ENCODE measurements around the gene TRERF1. TPM values are rescaled to one million over a fixed set of nuclear protein-coding genes. Genes with fewer than 3 reads are reported as not detected.

The TRERF1 gene
- total RNA-seq, 8 experiments from 2014 or later: 3.5 to 21.2 (median 5.2) TPM

DNA sequence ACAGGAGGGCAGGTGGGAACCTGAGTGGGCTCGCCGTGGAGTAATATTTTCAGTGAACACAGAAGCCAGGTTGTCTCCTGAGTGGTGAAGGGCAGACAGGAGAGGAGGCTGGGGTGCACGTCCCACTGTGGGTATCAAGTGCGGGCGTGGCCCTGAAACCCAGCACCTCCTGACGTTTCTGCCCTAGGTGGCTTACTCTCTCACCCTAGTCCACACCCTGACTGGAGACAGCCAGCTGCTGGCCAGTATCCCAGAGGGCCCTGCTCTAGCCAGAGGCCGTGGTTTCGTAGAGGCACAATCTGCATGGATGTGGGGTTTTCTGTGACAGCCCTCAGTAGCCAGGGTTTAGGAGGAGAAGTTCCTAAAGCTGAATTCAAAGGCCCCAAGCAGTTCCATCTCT lies 86.7 kb downstream of the TRERF1 start:
- H3K27ac ChIP-seq: no peak overlapping the region
- 40 to 100% (median 86%) methylated on average over 1 to 4 of the region's 8 CpGs; no CpG with 5 or more reads in 4 of the 10 experiments for WGBS, 10 experiments
- in situ Hi-C loops (cut with MboI; ENCODE audit: low pct_unique_long_range_greater_than_20kb in 2 of 9, low sequenced_read_pairs in 9 of 9, unreplicated experiment in 9 of 9): no loop called here
- ATAC-seq (replicated peaks in 6 of 8): peak in 3 of 8 experiments; percentile 72 to 86 (median 78)
- H3K4me1 ChIP-seq (replicated peaks in 1 of 2): no peaks in the 10 kb centered on the region
- H3K4me3 ChIP-seq: no peak overlapping the region

DNA sequence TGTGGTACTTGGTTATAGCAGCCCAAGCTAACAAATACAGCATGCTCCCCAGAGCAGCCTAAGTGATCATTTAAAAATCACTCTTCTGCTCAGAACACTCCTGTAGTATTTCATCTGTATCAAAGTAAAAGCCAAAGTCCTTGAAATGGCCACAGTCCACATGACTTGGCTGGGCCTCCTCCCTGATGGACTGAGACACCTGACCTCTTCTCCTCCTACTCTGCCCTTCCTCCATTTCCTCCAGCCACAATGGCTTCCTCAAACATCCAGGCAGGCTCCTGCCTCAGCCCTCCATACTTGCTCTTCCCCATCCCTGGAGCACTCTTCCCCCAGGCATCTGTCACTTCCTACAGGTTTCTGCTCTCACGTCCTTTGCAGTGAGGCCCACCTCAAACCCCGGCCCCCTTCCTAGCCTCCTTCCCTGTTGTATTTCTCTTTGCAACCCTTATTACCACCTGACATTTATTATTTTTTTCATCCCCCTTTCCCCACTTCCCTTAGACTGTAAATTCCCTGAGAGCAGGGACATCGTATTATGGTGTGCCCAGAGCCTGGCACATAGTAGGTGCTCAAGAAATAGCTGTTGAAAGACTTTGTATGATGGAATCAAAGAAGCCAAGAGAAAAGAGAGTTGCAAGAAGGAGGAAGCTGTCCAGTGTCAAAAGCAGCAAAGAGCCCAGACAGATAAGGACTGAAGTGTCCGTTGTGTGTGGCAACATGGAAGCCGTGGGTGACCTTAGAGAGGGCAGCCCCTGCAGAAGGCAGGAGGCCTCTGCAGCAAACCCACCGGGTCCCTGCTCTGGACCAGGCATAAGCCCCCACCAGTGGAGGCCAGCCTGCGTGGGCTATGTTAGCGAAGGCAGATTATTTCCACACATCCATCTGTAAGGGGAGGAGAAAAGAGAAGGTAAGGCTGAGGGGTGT lies 87.5 kb downstream of the TRERF1 start:
- 90 to 100% (median 100%) methylated on average over 1 to 7 of the region's 8 CpGs; no CpG with 5 or more reads in 2 of the 10 experiments for WGBS, 10 experiments
- in situ Hi-C loops (cut with MboI; ENCODE audit: low pct_unique_long_range_greater_than_20kb in 2 of 9, low sequenced_read_pairs in 9 of 9, unreplicated experiment in 9 of 9): no loop called here
- no peak for ATAC-seq (replicated peaks in 6 of 8)
- Histone ChIP-seq H3K4me1 (replicated peaks in 1 of 2) (no peaks in the 10 kb centered on the region), H3K27ac (no peak overlapping the region), H3K4me3 (no peak overlapping the region)

DNA sequence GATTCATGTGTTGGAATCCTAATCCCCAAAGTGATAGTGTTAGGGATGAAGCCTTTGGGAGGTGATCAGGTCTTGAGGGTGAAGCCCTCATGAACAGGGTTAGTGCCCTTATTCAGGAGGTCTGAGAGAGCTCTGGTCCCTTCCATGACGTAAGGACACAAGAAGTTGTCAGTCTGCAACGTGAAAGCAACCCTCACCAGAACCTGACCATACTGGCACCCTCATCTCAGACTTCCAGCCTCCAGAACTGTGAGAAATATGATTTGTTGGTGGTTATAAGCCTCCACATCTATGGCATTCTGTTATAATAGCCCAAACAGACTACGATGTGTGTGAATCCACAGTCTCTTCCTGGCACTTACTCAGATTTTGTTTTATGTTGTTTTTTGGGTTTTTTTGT lies 90.7 kb downstream of the TRERF1 start:
- WGBS, 10 experiments: 80 to 100% (median 93%) methylated on average over 1 to 3 of the region's 3 CpGs; no CpG with 5 or more reads in 2 of the 10 experiments
- H3K4me3 ChIP-seq: no peak overlapping the region
- H3K27ac ChIP-seq: no peak overlapping the region
- H3K4me1 ChIP-seq (replicated peaks in 1 of 2): no peaks in the 10 kb centered on the region
- in situ Hi-C loops (cut with MboI; ENCODE audit: low pct_unique_long_range_greater_than_20kb in 2 of 9, low sequenced_read_pairs in 9 of 9, unreplicated experiment in 9 of 9): no loop called here
- ATAC-seq (replicated peaks in 6 of 8): no peak

DNA sequence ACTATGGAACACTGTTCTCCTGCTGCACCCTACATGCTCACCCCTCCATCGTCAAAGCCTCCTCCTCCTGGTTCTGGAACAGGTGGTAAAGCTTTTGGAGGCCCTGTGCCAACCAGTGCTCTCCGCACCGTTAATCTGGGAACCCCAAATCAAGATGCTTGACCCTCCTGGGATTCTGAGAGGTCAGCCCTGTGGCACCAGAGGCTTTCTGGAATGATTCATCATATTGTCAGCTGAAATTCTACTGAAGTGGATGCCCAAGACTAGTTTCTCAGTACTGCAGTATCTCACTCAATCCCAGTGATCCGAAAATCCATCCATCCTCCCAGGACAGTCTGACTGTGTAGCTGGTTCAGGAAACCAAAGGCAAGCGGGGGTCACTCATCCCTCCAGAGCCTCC lies 92.7 kb downstream of the TRERF1 start:
- in situ Hi-C loops (cut with MboI; ENCODE audit: low pct_unique_long_range_greater_than_20kb in 2 of 9, low sequenced_read_pairs in 9 of 9, unreplicated experiment in 9 of 9): no loop called here
- no peaks in the 10 kb centered on the region for H3K4me1 ChIP-seq (replicated peaks in 1 of 2)
- no peak for ATAC-seq (replicated peaks in 6 of 8)
- H3K4me3 ChIP-seq: no peak overlapping the region
- H3K27ac ChIP-seq: no peak overlapping the region
- WGBS, 10 experiments: 90 to 100% (median 97%) methylated on average over 2 to 3 of the region's 5 CpGs; no CpG with 5 or more reads in 7 of the 10 experiments

DNA sequence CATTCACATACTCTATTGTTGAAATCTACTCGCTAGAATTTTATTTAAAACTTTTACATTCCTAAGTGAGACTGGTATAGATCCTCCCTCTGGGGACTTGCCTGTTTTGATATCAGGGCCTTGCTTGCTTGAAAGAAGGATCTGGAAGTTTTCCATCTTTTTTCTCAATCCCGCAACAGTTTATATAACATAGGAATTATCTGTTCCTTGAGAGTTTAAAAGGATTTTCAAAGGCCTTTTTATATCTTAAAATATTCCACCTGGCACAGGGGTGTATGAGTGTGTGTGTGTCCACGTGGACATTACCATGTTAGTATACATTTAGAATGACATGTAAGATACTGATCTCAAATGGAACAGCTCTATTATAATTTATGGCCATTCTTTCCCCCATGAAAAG lies 96.3 kb downstream of the TRERF1 start:
- WGBS, 10 experiments: 52 to 100% (median 88%) methylated on average over 2 to 3 of the region's 3 CpGs; no CpG with 5 or more reads in 1 of the 10 experiments
- Histone ChIP-seq H3K27ac (no peak overlapping the region), H3K4me1 (replicated peaks in 1 of 2) (peaks cover 6 to 14% of the 10 kb centered on the region in 2 donors), H3K4me3 (no peak overlapping the region)
- no peak for ATAC-seq (replicated peaks in 6 of 8)
- in situ Hi-C loops (cut with MboI; ENCODE audit: low pct_unique_long_range_greater_than_20kb in 2 of 9, low sequenced_read_pairs in 9 of 9, unreplicated experiment in 9 of 9): no loop called here

DNA sequence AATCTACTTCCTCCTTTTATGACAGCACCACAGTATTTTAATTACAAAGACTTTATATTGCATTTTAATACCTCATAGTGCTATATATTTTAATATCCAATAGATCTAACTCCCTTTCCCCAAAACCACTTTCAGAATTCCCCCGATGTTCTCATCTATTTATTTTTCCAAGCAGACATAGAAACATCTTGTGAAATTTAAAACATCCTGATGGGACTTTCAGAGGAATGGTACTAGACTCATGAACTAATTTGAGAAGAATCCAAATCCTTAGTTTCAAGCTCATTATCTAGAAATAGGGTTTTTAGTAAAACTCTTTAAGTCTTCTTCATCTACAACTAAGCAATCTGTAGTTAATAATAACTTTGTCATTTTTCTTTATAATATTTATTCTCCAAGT lies 97.0 kb downstream of the TRERF1 start:
- Histone ChIP-seq H3K27ac (no peak overlapping the region), H3K4me1 (replicated peaks in 1 of 2) (peaks cover 13 to 21% of the 10 kb centered on the region in 2 donors), H3K4me3 (no peak overlapping the region)
- in situ Hi-C loops (cut with MboI; ENCODE audit: low pct_unique_long_range_greater_than_20kb in 2 of 9, low sequenced_read_pairs in 9 of 9, unreplicated experiment in 9 of 9): no loop called here
- no peak for ATAC-seq (replicated peaks in 6 of 8)
- 7 to 100% (median 87%) methylated on average over 1 of the region's 1 CpG; no CpG with 5 or more reads in 2 of the 10 experiments for WGBS, 10 experiments

DNA sequence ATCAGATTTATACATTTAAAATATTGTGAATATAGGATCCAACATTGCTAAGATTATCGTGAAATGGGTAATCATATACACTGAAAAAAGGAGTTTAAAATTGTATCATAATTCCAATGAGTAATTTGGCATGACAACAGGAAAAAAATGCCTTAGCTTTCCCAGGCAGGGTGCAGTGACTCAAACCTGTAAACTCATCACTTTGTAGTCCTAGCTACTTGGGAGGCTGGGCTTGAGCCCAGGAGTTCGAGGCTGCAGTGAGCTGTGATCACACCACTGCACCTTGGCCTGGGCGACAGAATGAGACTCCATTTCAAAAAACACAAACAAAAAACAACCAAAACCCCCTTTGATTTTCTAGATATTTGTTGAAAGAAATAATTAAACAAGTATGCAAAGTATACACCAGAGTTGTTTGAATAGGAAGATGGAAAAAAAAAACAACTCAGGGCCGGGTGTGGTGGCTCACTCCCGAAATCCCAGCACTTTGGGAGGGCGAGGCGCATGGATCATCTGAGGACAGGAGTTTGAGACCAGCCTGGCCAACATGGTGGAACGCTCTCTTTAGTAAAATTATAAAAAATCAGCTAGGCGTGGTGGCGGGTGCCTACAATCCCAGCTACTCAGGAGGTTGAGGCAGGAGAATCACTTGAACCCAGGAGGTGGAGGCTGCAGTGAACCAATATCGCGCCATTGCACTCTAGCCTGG lies 98.7 kb downstream of the TRERF1 start:
- ATAC-seq (replicated peaks in 6 of 8): peak in 1 of 8 experiments; percentile 16
- peaks cover 15 to 24% of the 10 kb centered on the region in 2 donors for H3K4me1 ChIP-seq (replicated peaks in 1 of 2)
- no peak overlapping the region for H3K27ac ChIP-seq
- in situ Hi-C loops (cut with MboI; ENCODE audit: low pct_unique_long_range_greater_than_20kb in 2 of 9, low sequenced_read_pairs in 9 of 9, unreplicated experiment in 9 of 9): no loop called here
- H3K4me3 ChIP-seq: no peak overlapping the region
- 68 to 100% (median 95%) methylated on average over 1 to 12 of the region's 12 CpGs for WGBS, 10 experiments

DNA sequence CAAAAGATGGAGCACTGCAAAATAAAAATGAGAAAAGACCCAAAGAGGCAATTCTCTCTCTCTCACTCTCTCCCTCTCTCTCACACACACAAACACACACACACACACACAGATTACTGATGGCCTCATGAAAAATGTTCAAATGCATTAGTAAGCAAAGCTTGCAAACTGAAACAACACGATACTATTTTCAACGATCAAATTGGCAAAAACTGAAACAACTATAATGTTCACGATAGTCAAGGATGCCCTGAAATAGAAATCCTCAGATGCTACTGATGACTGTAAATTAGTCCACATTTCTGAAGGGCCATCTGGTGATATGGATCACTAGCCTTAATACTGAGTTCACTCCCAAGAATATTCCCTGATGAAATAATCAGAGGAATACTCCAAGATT lies 100.8 kb downstream of the TRERF1 start:
- Histone ChIP-seq H3K4me3 (no peak overlapping the region), H3K4me1 (replicated peaks in 1 of 2) (peaks cover 15 to 24% of the 10 kb centered on the region in 2 donors), H3K27ac (peak overlapping the region in 1 of 2 donors; percentile 14)
- in situ Hi-C loops (cut with MboI; ENCODE audit: low pct_unique_long_range_greater_than_20kb in 2 of 9, low sequenced_read_pairs in 9 of 9, unreplicated experiment in 9 of 9): no loop called here
- 16 to 100% (median 94%) methylated on average over 1 to 3 of the region's 3 CpGs; no CpG with 5 or more reads in 2 of the 10 experiments for WGBS, 10 experiments
- ATAC-seq (replicated peaks in 6 of 8): peak in 2 of 8 experiments; percentile 31 to 56

DNA sequence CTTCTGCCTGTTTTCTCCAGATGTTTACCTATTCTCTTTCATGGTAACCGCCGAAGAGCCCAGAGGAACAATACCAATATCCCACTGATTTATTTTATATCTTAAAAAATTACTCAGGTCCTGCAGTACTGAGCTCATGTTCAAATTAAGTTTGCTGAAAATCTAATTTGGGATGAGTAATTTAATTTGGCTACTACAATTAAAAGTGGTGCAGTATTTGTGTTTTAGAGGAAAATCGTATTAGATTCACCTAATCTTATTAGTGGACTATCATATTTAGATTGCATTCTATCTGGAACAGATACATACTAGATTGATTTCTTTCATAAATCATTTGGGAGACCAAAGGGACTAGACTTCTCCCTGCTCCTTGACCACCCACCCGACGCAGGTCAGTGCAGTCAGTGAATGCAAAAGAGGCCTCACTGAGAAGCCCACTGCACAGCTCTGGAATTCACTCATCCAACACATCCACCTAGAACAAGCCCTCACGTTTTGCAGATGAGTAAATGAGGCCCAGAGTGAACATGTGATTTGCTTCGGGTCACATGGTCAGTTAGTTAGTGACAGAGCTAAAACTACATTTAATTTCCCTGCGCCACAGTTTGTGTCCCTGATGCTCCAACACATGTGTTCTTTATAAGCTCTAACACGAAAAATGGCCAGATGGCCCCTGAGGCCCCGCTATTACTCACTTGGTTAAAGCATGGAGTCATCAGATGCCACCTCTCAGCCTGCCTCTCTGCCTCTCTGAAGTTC lies 101.8 kb downstream of the TRERF1 start:
- 41 to 100% (median 87%) methylated on average over 1 to 8 of the region's 10 CpGs for WGBS, 10 experiments
- in situ Hi-C loops (cut with MboI; ENCODE audit: low pct_unique_long_range_greater_than_20kb in 2 of 9, low sequenced_read_pairs in 9 of 9, unreplicated experiment in 9 of 9): no loop called here
- Histone ChIP-seq H3K4me1 (replicated peaks in 1 of 2) (peaks cover 15 to 24% of the 10 kb centered on the region in 2 donors), H3K27ac (peak overlapping the region in 1 of 2 donors; percentile 33), H3K4me3 (no peak overlapping the region)
- ATAC-seq (replicated peaks in 6 of 8): peak in 7 of 8 experiments; percentile 42 to 84 (median 69)

DNA sequence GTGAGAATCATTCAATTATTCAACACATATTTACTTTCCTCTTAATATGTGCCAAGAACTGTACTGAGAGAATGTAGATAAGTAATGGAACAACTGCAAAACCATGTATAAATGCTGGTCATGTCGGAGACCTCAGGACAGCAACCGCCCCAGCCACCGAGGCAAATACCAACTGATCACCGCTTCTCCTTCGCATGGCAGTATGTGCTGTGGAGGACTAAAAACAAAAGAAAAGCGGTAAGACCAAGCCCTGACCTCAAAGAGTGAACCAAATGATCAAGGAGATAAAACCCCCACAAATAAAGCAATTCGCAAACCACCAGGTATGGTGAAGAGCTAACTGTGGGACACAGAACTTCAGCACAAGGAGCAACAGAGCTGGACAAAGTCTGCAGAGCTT lies 104.3 kb downstream of the TRERF1 start:
- Histone ChIP-seq H3K27ac (no peak overlapping the region), H3K4me3 (no peak overlapping the region), H3K4me1 (replicated peaks in 1 of 2) (peaks cover 15 to 24% of the 10 kb centered on the region in 2 donors)
- ATAC-seq (replicated peaks in 6 of 8): no peak
- in situ Hi-C loops (cut with MboI; ENCODE audit: low pct_unique_long_range_greater_than_20kb in 2 of 9, low sequenced_read_pairs in 9 of 9, unreplicated experiment in 9 of 9): no loop called here
- 79 to 100% (median 97%) methylated on average over 1 to 7 of the region's 7 CpGs; no CpG with 5 or more reads in 1 of the 10 experiments for WGBS, 10 experiments

DNA sequence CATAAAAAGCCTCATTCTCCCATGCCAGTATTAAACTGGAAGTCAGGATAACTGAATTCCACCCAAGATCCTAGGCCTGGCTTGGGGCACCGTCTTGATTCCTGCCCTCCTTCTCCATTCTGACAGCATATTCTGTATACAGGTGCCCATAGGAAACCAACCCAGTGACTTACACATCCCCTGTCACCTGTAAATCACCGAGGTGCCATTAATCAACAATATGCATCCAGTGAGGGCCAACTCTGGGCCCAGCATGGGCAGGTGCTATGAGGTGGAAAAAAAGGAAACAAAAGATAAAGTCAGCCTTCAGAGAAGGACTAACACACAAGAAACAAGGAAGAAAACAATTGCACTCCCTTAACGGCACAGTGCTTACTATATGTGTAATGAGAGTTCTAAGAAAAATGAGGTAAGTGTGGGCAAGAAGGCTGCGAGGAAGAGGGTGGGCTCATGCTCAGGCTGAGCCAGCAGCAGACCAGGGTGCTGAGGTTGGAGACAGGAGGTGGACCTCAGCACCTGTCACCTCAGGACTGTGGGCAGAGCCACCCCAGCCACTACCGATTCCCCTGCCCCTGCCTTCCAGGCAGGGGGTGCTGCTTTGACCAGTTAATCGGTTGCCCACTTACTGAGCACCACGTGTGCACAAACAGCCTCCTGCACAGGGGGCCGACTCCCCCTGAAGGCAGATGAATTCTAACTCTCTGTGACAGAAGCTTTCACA lies 105.9 kb downstream of the TRERF1 start:
- in situ Hi-C loops (cut with MboI; ENCODE audit: low pct_unique_long_range_greater_than_20kb in 2 of 9, low sequenced_read_pairs in 9 of 9, unreplicated experiment in 9 of 9): no loop called here
- peaks cover 14 to 15% of the 10 kb centered on the region in 2 donors for H3K4me1 ChIP-seq (replicated peaks in 1 of 2)
- 81 to 100% (median 97%) methylated on average over 1 to 5 of the region's 8 CpGs; no CpG with 5 or more reads in 2 of the 10 experiments for WGBS, 10 experiments
- H3K4me3 ChIP-seq: no peak overlapping the region
- no peak for ATAC-seq (replicated peaks in 6 of 8)
- no peak overlapping the region for H3K27ac ChIP-seq

DNA sequence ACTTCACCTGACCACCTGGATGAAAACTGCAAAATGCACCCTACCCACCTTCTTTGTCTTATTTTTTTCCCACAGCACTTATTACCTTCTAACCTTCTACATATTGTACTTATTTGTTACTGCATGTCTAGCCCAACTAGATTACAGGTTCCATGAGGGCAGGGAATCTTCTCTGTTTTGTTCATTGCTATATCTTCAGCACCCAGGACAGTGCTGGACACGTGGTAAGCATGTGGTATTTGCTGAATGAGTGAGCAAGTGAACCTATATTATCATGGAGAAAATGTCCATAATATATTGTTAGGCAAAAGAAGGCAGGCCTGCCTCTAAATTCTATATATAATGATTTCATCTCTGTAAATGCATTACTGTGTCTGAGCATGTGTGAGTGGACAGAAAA lies 107.0 kb downstream of the TRERF1 start:
- in situ Hi-C loops (cut with MboI; ENCODE audit: low pct_unique_long_range_greater_than_20kb in 2 of 9, low sequenced_read_pairs in 9 of 9, unreplicated experiment in 9 of 9): no loop called here
- Histone ChIP-seq H3K4me1 (replicated peaks in 1 of 2) (peaks cover 3 to 4% of the 10 kb centered on the region in 2 donors), H3K4me3 (no peak overlapping the region), H3K27ac (no peak overlapping the region)
- 20 to 100% (median 82%) methylated on average over 1 of the region's 1 CpG; no CpG with 5 or more reads in 4 of the 10 experiments for WGBS, 10 experiments
- no peak for ATAC-seq (replicated peaks in 6 of 8)
